ENCODE results near the gene SLC22A15.

Gene SLC22A15

GRCh38 chr1:115976062-115976920, at the start of gene SLC22A15:
SLC22A15 (plus strand) TSS chr1:115976513; CDS start chr1:115976628, 115 bp downstream.
- peak within 1 kb of the TSS; percentile 84 to 86 for H3K27ac ChIP-seq
- no peaks in the 10 kb centered on the region for H3K27me3 ChIP-seq
- no peaks in the 10 kb centered on the region for H3K36me3 ChIP-seq
- H3K4me3 ChIP-seq, result peak within 1 kb of the TSS; percentile 78 to 86
- intact Hi-C loops (cut with DNase I; ENCODE audit: low total_unique reads), result no loop called here
- no peaks in the 10 kb centered on the region for H3K9me3 ChIP-seq
- H3K4me1 ChIP-seq, result peaks cover 0 to 20% (median 5%) of the 10 kb centered on the region in 4 donors
- TF ChIP-seq, protein P1, sequence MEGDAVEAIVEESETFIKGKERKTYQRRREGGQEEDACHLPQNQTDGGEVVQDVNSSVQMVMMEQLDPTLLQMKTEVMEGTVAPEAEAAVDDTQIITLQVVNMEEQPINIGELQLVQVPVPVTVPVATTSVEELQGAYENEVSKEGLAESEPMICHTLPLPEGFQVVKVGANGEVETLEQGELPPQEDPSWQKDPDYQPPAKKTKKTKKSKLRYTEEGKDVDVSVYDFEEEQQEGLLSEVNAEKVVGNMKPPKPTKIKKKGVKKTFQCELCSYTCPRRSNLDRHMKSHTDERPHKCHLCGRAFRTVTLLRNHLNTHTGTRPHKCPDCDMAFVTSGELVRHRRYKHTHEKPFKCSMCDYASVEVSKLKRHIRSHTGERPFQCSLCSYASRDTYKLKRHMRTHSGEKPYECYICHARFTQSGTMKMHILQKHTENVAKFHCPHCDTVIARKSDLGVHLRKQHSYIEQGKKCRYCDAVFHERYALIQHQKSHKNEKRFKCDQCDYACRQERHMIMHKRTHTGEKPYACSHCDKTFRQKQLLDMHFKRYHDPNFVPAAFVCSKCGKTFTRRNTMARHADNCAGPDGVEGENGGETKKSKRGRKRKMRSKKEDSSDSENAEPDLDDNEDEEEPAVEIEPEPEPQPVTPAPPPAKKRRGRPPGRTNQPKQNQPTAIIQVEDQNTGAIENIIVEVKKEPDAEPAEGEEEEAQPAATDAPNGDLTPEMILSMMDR (IDR thresholded peaks at IDR 0.05), result no peak
- peak; percentile 71 to 80 for DNase-seq

DNA sequence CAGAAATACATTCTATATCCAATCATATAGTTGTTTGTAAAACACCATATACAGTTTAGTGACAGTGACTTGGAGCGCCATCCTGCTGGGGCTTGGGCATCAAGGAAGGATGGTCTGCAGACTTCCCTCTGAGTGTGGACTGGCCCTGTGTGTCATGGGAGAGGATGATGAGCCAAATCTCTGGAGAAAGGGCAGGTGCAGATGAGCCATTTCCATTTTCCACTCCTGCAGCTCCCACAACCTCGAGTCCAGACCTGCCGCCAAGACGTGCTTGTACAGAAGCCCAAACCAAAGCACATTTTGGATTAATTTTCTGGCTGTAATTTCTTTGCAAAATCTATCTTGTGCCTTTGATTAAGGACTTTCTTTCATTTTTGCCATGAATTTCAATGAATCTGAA, 48.3 kb upstream of the SLC22A15 start:
- intact Hi-C loops (cut with DNase I; ENCODE audit: low total_unique reads), result no loop called here
- H3K36me3 ChIP-seq, result no peaks in the 10 kb centered on the region
- no peak overlapping the region for H3K4me3 ChIP-seq
- H3K27ac ChIP-seq, result no peak overlapping the region
- H3K9me3 ChIP-seq, result no peaks in the 10 kb centered on the region
- TF ChIP-seq, protein P1 (IDR thresholded peaks at IDR 0.05), result no peak
- DNase-seq, result no peak
- H3K27me3 ChIP-seq, result no peaks in the 10 kb centered on the region
- peaks cover 0 to 6% (median 2%) of the 10 kb centered on the region in 4 donors for H3K4me1 ChIP-seq

DNA sequence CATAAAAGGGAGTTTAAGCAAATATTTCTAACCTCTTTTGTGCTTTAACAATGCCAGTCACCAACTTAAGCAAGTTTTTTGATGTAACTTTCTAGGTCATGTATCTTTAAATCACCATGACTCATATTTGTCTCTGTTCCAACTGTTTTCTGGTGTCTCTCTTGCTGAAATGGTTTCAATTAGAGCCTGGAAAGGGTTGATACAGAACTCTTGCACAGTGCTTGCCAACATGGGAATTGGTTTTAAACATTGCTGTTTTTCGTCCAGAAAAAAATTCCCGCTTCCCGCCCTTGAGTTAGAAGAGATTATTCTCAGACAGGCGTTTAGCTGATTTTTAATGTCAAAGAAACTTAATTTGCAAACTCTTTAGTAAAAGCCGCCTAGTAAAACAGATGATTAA, 46.4 kb upstream of the SLC22A15 start:
- H3K27me3 ChIP-seq, result no peaks in the 10 kb centered on the region
- H3K9me3 ChIP-seq, result no peaks in the 10 kb centered on the region
- TF ChIP-seq, protein P1 (IDR thresholded peaks at IDR 0.05), result no peak
- intact Hi-C loops (cut with DNase I; ENCODE audit: low total_unique reads), result no loop called here
- H3K4me1 ChIP-seq, result peaks cover 0 to 6% (median 2%) of the 10 kb centered on the region in 4 donors
- H3K27ac ChIP-seq, result no peak overlapping the region
- H3K36me3 ChIP-seq, result no peaks in the 10 kb centered on the region
- DNase-seq, result no peak
- H3K4me3 ChIP-seq, result no peak overlapping the region

- H3K4me3 ChIP-seq, result no peak overlapping the region
- no peaks in the 10 kb centered on the region for H3K9me3 ChIP-seq
- peaks cover 0 to 6% (median 2%) of the 10 kb centered on the region in 4 donors for H3K4me1 ChIP-seq
- no peaks in the 10 kb centered on the region for H3K27me3 ChIP-seq
- no peaks in the 10 kb centered on the region for H3K36me3 ChIP-seq
- no peak for DNase-seq
- H3K27ac ChIP-seq, result no peak overlapping the region
- TF ChIP-seq, protein P1 (IDR thresholded peaks at IDR 0.05), result no peak
- intact Hi-C loops (cut with DNase I; ENCODE audit: low total_unique reads), result no loop called here
Measured at GRCh38 chr1:115933625-115934024, 42.7 kb upstream of the SLC22A15 start.

DNA sequence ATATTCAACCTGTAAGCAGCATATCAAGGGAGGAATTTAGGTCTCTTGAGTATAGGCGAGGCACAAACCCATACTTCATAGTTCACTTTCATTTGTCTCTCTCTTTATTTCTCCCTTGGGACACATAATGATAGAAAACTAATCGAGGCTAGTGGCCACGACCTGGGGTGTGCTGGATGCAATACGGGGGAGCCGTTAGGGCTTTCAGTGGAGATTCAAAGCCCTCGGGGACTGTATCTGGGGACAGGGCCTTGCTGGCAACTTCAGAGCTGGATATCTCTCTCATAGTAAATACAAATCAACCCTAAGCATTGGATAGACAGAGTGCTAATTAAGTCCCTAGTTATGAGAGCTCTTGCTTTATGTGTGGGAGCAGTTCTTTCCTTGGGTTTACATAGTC, 36.9 kb upstream of the SLC22A15 start:
- TF ChIP-seq, protein P1 (IDR thresholded peaks at IDR 0.05), result no peak
- DNase-seq, result no peak
- Histone ChIP-seq H3K36me3 (no peaks in the 10 kb centered on the region), H3K9me3 (no peaks in the 10 kb centered on the region), H3K27me3 (no peaks in the 10 kb centered on the region), H3K4me1 (no peaks in the 10 kb centered on the region), H3K27ac (no peak overlapping the region), H3K4me3 (no peak overlapping the region)
- intact Hi-C loops (cut with DNase I; ENCODE audit: low total_unique reads), result no loop called here
